Heart left ventricle (tissue), 13 donors: ENCODE results near the gene DNAJB9.

ENCODE experiments used
- CTCF ChIP-seq, 12 donors: fragments of 200-600 bp; sonication (generic) in 4 of 12; IDR thresholded peaks; one replicate each; pipeline versions ENCODE4 v1.5.0 to v1.8.0; 2018 to 2022; ENCODE audit warnings: antibody characterized with exemption in 12 of 12, mild to moderate bottlenecking in 5 of 12
- POLR2A ChIP-seq, 2 donors: fragments of 450-650 bp; IDR thresholded peaks; one replicate each; pipeline ENCODE4 v1.6.1; 2017; ENCODE audit warnings: antibody characterized with exemption in 2 of 2, mild to moderate bottlenecking in 2 of 2, moderate library complexity in 2 of 2
- donor health status: ischemic (EF 13 %, LVEDD 7.1; RV severe dilation, severe dysfunction).
- donor health status: DM: no; HTN: yes; CAD: no.
- donor health status: DM: no; HTN: no; CAD: no.
- donor health status: ischemic (EF 25% LVEDD 6.9; RV normal size, moderate dysfunction).
- donor health status: ischemic (EF 25% LVEDD 5.7; RV mildly dilated, moderate dysfunction).
- donor health status: ischemic (EF 35%, LVEDD 5.7; RV mildly dilated, moderate dysfunction).
- donor health status: nonischemic (EF 11% LVEDD 7.7; RV severe dilation, severe dysfunction).
- donor health status: DM: yes; HTN: yes; CAD: no.
- donor health status: PGD.
- donor health status: ischemic (EF 29% LVEDD 5.4; RV normal size, mild dysfunction).
- donor health status: nonischemic (EF 23%, LVEDD 6.1; RV moderate dilation, normal function).

- TF ChIP-seq CTCF (IDR thresholded peaks at IDR 0.05) (no peak), POLR2A (IDR thresholded peaks at IDR 0.05) (no peak)
Observed at GRCh38 chr7:108613949-108614381, 44.3 kb downstream of the DNAJB9 start.
